HepG2 (cell line): ENCODE data around the gene NOL4L. TPM values are rescaled to one million over a fixed set of nuclear protein-coding genes. Genes with fewer than 3 reads are reported as not detected.

Experiments
- GABPA ChIP-seq, 2 experiments: IDR thresholded peaks; 2 replicates each; pipeline ENCODE4 v1.6.1; 2011 to 2016; ENCODE audit warnings: low read depth in 2 of 2, low read length in 1 of 2, missing biosample characterization in 1 of 2, missing genetic modification characterization in 1 of 2
- GATAD1 ChIP-seq: IDR thresholded peaks from 2 replicates; pipeline ENCODE4 v1.6.1; 2016; ENCODE audit warnings: missing genetic modification reagents, missing compliant biosample characterization
- GPBP1L1 ChIP-seq: sonication (generic); formaldehyde crosslinking; IDR thresholded peaks from 2 replicates; pipeline ENCODE4 v1.5.0; 2020; ENCODE audit warnings: mild to moderate bottlenecking, missing genetic modification reagents
- GPN1 ChIP-seq: sonication (generic); formaldehyde crosslinking; IDR thresholded peaks from 2 replicates; pipeline ENCODE4 v1.5.1; 2020; ENCODE audit warnings: missing genetic modification reagents, borderline replicate concordance
- HMG20B ChIP-seq: conservative IDR thresholded peaks from 2 replicates; pipeline ENCODE4 v1.6.1; 2016; ENCODE audit warnings: missing genetic modification reagents, missing compliant biosample characterization
- IRF2 ChIP-seq: IDR thresholded peaks from 2 replicates; pipeline ENCODE4 v1.6.1; 2018; ENCODE audit warnings: missing genetic modification reagents, missing compliant biosample characterization
- NCOA2 ChIP-seq: sonication (generic); formaldehyde crosslinking; IDR thresholded peaks from 2 replicates; pipeline ENCODE4 v1.8.0; 2022; ENCODE audit warnings: inconsistent platforms
- NR2F2 ChIP-seq: IDR thresholded peaks from 2 replicates; pipeline ENCODE4 v1.6.1; 2012; ENCODE audit warnings: low read depth, inconsistent platforms, borderline replicate concordance
- POGK ChIP-seq: sonication (generic); formaldehyde crosslinking; conservative IDR thresholded peaks from 2 replicates; pipeline ENCODE4 v1.8.0; 2022; ENCODE audit warnings: mild to moderate bottlenecking, moderate library complexity, missing genetic modification reagents
- REL ChIP-seq: sonication (generic); formaldehyde crosslinking; conservative IDR thresholded peaks from 2 replicates; pipeline ENCODE4 v1.8.0; 2022; ENCODE audit warnings: mild to moderate bottlenecking, missing genetic modification reagents, moderate library complexity
- TCF7 ChIP-seq: sonication (generic); IDR thresholded peaks from 2 replicates; pipeline ENCODE4 v1.6.1; 2016; ENCODE audit warnings: antibody characterized with exemption, low read depth
- ZFP1 ChIP-seq: IDR thresholded peaks from 2 replicates; pipeline ENCODE4 v1.6.1; 2016
- ZFP36 ChIP-seq: fragments of 150-350 bp; IDR thresholded peaks from 2 replicates; pipeline ENCODE4 v1.6.1; 2018; ENCODE audit warnings: borderline replicate concordance, low read length, low read depth; ENCODE audit not compliant: partially characterized antibody
- ZKSCAN1 ChIP-seq: fragments of 150-350 bp; IDR thresholded peaks from 2 replicates; pipeline ENCODE4 v1.6.1; 2014; ENCODE audit warnings: low read length
- ZNF138 ChIP-seq: sonication (generic); formaldehyde crosslinking; IDR thresholded peaks from 2 replicates; pipeline ENCODE4 v1.5.0; 2020; ENCODE audit warnings: mild to moderate bottlenecking, low read depth, missing genetic modification reagents
- ZNF276 ChIP-seq: sonication (generic); formaldehyde crosslinking; IDR thresholded peaks from 2 replicates; pipeline ENCODE4 v1.4.0; 2020; ENCODE audit warnings: mild to moderate bottlenecking, low read depth, missing genetic modification reagents
- ZNF33A ChIP-seq: sonication (generic); formaldehyde crosslinking; IDR thresholded peaks from 2 replicates; pipeline ENCODE4 v1.5.1; 2020; ENCODE audit warnings: missing genetic modification reagents, mild to moderate bottlenecking, moderate library complexity, borderline replicate concordance
- ZNF468 ChIP-seq: sonication (generic); formaldehyde crosslinking; IDR thresholded peaks from 2 replicates; pipeline ENCODE4 v1.8.0; 2022; ENCODE audit warnings: mild to moderate bottlenecking, moderate library complexity, missing genetic modification reagents
- ZNF567 ChIP-seq: sonication (generic); formaldehyde crosslinking; IDR thresholded peaks from 2 replicates; pipeline ENCODE4 v1.8.1; 2023; ENCODE audit warnings: mild to moderate bottlenecking, missing genetic modification reagents, borderline replicate concordance
- ZNF607 ChIP-seq: sonication (generic); formaldehyde crosslinking; IDR thresholded peaks from 2 replicates; pipeline ENCODE4 v1.5.1; 2020; ENCODE audit warnings: missing genetic modification reagents, mild to moderate bottlenecking, borderline replicate concordance
- ZNF746 ChIP-seq: sonication (generic); formaldehyde crosslinking; IDR thresholded peaks from 2 replicates; pipeline ENCODE4 v1.8.0; 2022; ENCODE audit warnings: mild to moderate bottlenecking, missing genetic modification reagents
- ZNF839 ChIP-seq: sonication (generic); formaldehyde crosslinking; IDR thresholded peaks from 2 replicates; pipeline ENCODE4 v1.4.0; 2020; ENCODE audit warnings: missing genetic modification reagents, mild to moderate bottlenecking, borderline replicate concordance
- polyA plus RNA-seq, 8 experiments: library from polyadenylated mRNA; depleted of rRNA in 3 of 8; stranded (reverse) in 7 of 8; unstranded in 1 of 8; fragments of >200 nt; fragmentation: Illumina TruSeq in 4 of 8; extraction: Trizol in 4 of 8; gene quantifications; 2 replicates each; pipeline versions ENCODE4 v1.2.1 to v1.2.3, GENCODE V29; 2011 to 2016; ENCODE audit warnings: low read depth in 4 of 8, missing spikeins in 1 of 8, mixed read lengths in 1 of 8; ENCODE audit not compliant: insufficient read depth in 1 of 8
- total RNA-seq, 5 experiments: library from RNA; depleted of rRNA; stranded (reverse); fragments of >200 nt; fragmentation: Illumina TruSeq; extraction: Trizol; gene quantifications; 2 replicates each; pipeline ENCODE4 v1.2.3, GENCODE V29; 2016; ENCODE audit warnings: low read depth in 1 of 5
- TF ChIP-seq, protein P1 (sequence below): sonication (generic); formaldehyde crosslinking; conservative IDR thresholded peaks from 2 replicates; pipeline ENCODE4 v1.4.0; 2020; ENCODE audit warnings: missing genetic modification reagents

The NOL4L gene
- total and polyA plus RNA-seq, 2 of the 13 experiments (the other 11 are each of a cell fraction or from before 2014, with no cell fraction given), result 16.6 to 35.4 TPM

DNA sequence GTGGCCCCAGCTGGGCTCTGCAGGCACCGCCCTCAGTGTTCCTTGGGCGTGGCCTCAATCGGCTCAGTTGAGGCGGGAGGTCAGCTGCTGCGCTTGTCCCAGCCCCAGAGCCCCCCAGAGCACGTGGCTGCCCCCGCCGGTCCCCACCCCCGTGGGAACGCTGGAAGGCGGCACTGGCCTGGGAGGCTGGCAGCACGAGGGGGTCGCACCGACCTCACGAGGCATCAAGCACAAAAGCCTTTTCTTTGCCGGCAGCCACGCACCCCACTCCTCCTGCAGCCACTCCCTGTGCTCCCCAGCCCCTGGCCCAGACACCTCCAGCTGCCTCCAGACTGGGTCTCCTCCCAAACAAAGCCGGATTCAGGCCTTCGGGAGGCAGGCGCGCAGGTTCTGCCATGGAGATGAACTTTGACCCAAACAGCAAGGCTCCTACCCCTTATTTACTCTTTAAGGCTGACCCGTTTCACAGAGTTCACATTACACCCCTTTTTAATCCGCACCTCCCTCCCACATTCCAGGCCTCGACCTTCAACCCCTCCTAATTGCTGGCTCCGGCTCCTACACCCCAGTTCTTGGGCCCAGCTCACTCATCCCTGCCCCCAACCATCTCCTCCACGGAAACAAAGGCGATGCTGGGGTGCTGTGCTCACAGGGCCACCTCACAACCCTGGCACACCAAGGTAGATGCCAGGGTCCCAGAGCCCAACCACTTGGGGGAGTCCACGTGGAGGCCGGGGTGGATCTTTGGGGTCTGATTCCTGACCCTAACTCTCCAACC is 111.7 kb downstream of the NOL4L start (continued):
- TF ChIP-seq ZNF33A (no peak), ZNF607 (peak; percentile 42; the same call in 1 of the 2 replicates), ZFP36 (no peak), ZNF839 (CRISPR knock-in tag) (no peak), ZNF138 (peak; percentile 87; the same call in 1 of the 2 replicates), GATAD1 (no peak; the same call in 1 of the 2 replicates), ZNF468 (CRISPR knock-in tag) (peak; percentile 13; the same call in 1 of the 2 replicates), ZNF276 (CRISPR knock-in tag) (peak; percentile 16; the same call in 1 of the 2 replicates), REL (CRISPR knock-in tag) (no peak; the same call in 1 of the 2 replicates), TCF7 (peak; percentile 49; the same call in 1 of the 2 replicates), NCOA2 (peak; percentile 89), ZNF567 (no peak), HMG20B (CRISPR knock-in tag) (peak; percentile 77), GPN1 (CRISPR knock-in tag) (no peak), ZFP1 (CRISPR knock-in tag) (no peak), GABPA (IDR thresholded peaks at IDR 0.05; ENCODE audit: low read depth, low read length) (no peak), GABPA (CRISPR knock-in tag; IDR thresholded peaks at IDR 0.05; ENCODE audit: low read depth) (no peak), ZKSCAN1 (no peak), GPBP1L1 (no peak), ZNF746 (peak; percentile 97; the same call in 1 of the 2 replicates), NR2F2 (peak; percentile 97), IRF2 (peak; percentile 64; the same call in 1 of the 2 replicates), POGK (CRISPR knock-in tag) (0 out of 2 replicates have a peak, but pooled peaks have one; percentile 42)
- TF ChIP-seq, protein P1, sequence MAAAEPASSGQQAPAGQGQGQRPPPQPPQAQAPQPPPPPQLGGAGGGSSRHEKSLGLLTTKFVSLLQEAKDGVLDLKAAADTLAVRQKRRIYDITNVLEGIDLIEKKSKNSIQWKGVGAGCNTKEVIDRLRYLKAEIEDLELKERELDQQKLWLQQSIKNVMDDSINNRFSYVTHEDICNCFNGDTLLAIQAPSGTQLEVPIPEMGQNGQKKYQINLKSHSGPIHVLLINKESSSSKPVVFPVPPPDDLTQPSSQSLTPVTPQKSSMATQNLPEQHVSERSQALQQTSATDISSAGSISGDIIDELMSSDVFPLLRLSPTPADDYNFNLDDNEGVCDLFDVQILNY (CRISPR knock-in tag), result 0 out of 2 replicates have a peak, but pooled peaks have one; percentile 17
